ENCODE measurements around the gene PRPF19. TPM values are rescaled to one million over a fixed set of nuclear protein-coding genes. Genes with fewer than 3 reads are reported as not detected.
A peak's percentile ranks its signal among the peaks of the same experiment; 100 is the strongest.

Gene PRPF19
- total and polyA plus RNA-seq, 9 of the 15 experiments (the other 6 are each of a cell fraction or from before 2014, with no cell fraction given): 9.4 to 212 (median 73.2) TPM

- TF ChIP-seq ATF4 (CRISPR knock-in tag; IDR thresholded peaks at IDR 0.05) (no peak), SLC30A9 (CRISPR knock-in tag; IDR thresholded peaks at IDR 0.05) (no peak), HDAC2 (IDR thresholded peaks at IDR 0.05) (no peak), SMARCA5 (IDR thresholded peaks at IDR 0.05) (no peak), LEF1 (IDR thresholded peaks at IDR 0.05) (no peak), ZNF79 (CRISPR knock-in tag; IDR thresholded peaks at IDR 0.05; ENCODE audit: low read depth) (no peak), CGGBP1 (CRISPR knock-in tag; IDR thresholded peaks at IDR 0.05) (no peak), ZFX (CRISPR knock-in tag; IDR thresholded peaks at IDR 0.05) (no peak), ZNF174 (CRISPR knock-in tag; IDR thresholded peaks at IDR 0.05) (no peak), NONO (IDR thresholded peaks at IDR 0.05; ENCODE audit: low read depth in 2 of 2, low read length in 1 of 2) (no peak), ZNF431 (CRISPR knock-in tag; IDR thresholded peaks at IDR 0.05) (no peak), ZNF75A (CRISPR knock-in tag; IDR thresholded peaks at IDR 0.05) (no peak), RNF2 (IDR thresholded peaks at IDR 0.05) (peak; percentile 37; the same call in 1 of the 2 replicates), WHSC1 (IDR thresholded peaks at IDR 0.05; ENCODE audit: low read length) (no peak), CHD1 (IDR thresholded peaks at IDR 0.05; ENCODE audit: low read length) (no peak), FOXP1 (CRISPR knock-in tag; IDR thresholded peaks at IDR 0.05) (no peak), SMARCB1 (IDR thresholded peaks at IDR 0.05; ENCODE audit: insufficient read length, low read depth) (no peak), CBX8 (IDR thresholded peaks at IDR 0.05; ENCODE audit: borderline replicate concordance, extremely low read depth, low read depth, low read length, poor library complexity, severe bottlenecking) (no peak), ZBTB7A (IDR thresholded peaks at IDR 0.05; ENCODE audit: borderline replicate concordance, control insufficient read depth, low read depth, low read length) (no peak)
- TF ChIP-seq, protein P1, sequence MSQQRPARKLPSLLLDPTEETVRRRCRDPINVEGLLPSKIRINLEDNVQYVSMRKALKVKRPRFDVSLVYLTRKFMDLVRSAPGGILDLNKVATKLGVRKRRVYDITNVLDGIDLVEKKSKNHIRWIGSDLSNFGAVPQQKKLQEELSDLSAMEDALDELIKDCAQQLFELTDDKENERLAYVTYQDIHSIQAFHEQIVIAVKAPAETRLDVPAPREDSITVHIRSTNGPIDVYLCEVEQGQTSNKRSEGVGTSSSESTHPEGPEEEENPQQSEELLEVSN (IDR thresholded peaks at IDR 0.05; ENCODE audit: borderline replicate concordance in 1 of 2, extremely low read depth in 1 of 2, insufficient read depth in 1 of 2, insufficient read length in 1 of 2, low read depth in 1 of 2, low read length in 1 of 2, poor library complexity in 1 of 2, severe bottlenecking in 1 of 2): no peak
- TF ChIP-seq, protein P2, sequence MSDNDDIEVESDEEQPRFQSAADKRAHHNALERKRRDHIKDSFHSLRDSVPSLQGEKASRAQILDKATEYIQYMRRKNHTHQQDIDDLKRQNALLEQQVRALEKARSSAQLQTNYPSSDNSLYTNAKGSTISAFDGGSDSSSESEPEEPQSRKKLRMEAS (CRISPR knock-in tag; IDR thresholded peaks at IDR 0.05): no peak; the same call in 1 of the 2 replicates
- TF ChIP-seq, protein P3, sequence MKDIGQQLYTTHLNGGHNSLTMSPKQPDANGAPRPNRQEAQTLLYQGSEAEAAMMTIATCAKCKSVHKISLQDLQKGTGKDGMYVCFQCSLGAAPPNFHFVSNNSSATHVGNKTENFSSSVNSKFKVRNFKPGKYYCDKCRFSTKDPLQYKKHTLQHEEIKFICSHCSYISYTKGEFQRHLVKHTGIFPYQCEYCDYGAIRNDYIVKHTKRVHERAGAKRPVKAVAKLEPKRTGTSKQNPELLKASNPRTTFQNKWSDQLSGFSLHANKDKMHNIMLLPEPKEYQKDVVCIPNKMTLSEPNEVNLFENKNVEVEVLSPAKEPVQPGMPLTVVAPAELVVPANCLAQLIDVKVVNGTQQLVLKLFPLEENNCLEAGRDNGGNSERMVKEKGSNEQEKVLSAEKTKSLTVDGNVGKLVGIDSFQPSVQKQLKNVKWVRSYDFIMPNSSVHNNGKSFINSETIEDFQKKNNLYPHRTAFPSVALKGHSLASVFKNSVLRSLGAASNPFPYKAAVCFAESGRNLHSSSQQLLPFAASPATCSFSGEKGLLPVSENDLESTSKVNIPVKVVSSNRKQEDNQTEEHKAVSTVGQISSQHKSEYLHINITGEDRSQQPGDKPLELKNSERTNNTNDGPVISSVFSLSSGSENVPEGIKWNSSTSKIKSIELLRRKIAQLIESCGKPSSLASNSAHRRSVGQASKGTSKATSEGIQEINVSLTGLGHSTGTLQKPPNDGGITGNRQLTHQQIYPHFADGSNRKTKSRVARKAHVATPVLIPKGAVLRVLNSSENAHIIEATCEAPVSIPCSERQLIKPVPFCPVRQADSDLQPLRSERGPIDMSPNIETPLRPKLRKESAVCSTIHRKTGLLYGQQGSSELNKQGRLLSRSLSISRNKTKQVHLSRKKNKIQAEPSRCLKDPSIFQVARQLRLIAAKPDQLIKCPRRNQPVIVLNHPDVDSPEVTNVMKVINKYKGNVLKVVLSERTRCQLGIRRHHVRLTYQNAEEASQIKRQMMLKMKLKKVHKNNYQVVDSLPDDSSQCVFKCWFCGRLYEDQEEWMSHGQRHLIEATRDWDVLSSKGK (CRISPR knock-in tag; IDR thresholded peaks at IDR 0.05): no peak
Measured at GRCh38 chr11:60848714-60849151, 57.7 kb downstream of the PRPF19 start (continued).
